PFSK-1 (cell line): ENCODE results near the gene FASTKD2.

Experiments used
- FOXP2 ChIP-seq: optimal IDR thresholded peaks from 2 replicates; pipeline ENCODE3; 2011; ENCODE audit warnings: borderline replicate concordance, control low read depth, inconsistent platforms; ENCODE audit not compliant: insufficient read depth; ENCODE audit errors: extremely low read length, extremely low read depth
- POLR2AphosphoS5 ChIP-seq: IDR thresholded peaks from 2 replicates; pipeline ENCODE4 v1.6.1; 2012; ENCODE audit warnings: low read depth, mild to moderate bottlenecking, control low read depth, low read length, moderate library complexity
- SIN3A ChIP-seq: IDR thresholded peaks from 2 replicates; pipeline ENCODE4 v1.6.1; 2012; ENCODE audit warnings: mild to moderate bottlenecking, low read length, moderate library complexity, borderline replicate concordance; ENCODE audit not compliant: insufficient read depth
- TAF1 ChIP-seq: IDR thresholded peaks from 2 replicates; pipeline ENCODE4 v1.6.1; 2012; ENCODE audit warnings: low read length, control low read depth, borderline replicate concordance; ENCODE audit not compliant: insufficient read depth
- TF ChIP-seq, protein P1 (sequence below), 2 experiments: IDR thresholded peaks; 2 replicates each; pipeline versions ENCODE4 v1.6.1 to v1.8.0; 2011 to 2012; ENCODE audit warnings: low read depth in 2 of 2, low read length in 2 of 2, control low read depth in 1 of 2, inconsistent platforms in 1 of 2, mild to moderate bottlenecking in 1 of 2, moderate library complexity in 1 of 2; ENCODE audit not compliant: insufficient read depth in 1 of 2

FASTKD2 gene

DNA sequence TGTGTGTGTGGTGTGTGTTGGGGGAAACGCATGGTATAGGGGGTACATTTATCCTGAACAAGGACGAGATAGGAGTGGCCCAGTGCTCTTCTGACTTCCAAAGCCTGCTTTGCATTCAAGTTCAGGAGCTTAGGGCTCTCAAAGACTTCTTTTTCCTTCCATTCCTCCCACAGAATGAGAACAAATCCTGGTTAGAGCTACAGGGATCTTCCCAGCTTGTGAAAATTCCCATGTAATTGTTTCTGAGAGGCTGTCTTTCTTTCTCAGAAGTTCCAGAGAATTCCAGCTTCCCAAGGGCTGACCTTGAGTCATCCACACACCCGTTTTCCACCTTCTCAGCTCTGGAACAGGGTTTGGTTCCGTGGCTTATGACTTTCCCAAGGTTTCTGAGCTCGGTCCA, 38.9 kb downstream of the FASTKD2 start:
- TF ChIP-seq POLR2AphosphoS5 (no peak), FOXP2 (no peak), TAF1 (no peak), SIN3A (no peak)
- TF ChIP-seq, protein P1, sequence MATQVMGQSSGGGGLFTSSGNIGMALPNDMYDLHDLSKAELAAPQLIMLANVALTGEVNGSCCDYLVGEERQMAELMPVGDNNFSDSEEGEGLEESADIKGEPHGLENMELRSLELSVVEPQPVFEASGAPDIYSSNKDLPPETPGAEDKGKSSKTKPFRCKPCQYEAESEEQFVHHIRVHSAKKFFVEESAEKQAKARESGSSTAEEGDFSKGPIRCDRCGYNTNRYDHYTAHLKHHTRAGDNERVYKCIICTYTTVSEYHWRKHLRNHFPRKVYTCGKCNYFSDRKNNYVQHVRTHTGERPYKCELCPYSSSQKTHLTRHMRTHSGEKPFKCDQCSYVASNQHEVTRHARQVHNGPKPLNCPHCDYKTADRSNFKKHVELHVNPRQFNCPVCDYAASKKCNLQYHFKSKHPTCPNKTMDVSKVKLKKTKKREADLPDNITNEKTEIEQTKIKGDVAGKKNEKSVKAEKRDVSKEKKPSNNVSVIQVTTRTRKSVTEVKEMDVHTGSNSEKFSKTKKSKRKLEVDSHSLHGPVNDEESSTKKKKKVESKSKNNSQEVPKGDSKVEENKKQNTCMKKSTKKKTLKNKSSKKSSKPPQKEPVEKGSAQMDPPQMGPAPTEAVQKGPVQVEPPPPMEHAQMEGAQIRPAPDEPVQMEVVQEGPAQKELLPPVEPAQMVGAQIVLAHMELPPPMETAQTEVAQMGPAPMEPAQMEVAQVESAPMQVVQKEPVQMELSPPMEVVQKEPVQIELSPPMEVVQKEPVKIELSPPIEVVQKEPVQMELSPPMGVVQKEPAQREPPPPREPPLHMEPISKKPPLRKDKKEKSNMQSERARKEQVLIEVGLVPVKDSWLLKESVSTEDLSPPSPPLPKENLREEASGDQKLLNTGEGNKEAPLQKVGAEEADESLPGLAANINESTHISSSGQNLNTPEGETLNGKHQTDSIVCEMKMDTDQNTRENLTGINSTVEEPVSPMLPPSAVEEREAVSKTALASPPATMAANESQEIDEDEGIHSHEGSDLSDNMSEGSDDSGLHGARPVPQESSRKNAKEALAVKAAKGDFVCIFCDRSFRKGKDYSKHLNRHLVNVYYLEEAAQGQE (IDR thresholded peaks at IDR 0.05; ENCODE audit: insufficient read depth in 1 of 2, low read depth in 2 of 2, low read length in 2 of 2): no peak

DNA sequence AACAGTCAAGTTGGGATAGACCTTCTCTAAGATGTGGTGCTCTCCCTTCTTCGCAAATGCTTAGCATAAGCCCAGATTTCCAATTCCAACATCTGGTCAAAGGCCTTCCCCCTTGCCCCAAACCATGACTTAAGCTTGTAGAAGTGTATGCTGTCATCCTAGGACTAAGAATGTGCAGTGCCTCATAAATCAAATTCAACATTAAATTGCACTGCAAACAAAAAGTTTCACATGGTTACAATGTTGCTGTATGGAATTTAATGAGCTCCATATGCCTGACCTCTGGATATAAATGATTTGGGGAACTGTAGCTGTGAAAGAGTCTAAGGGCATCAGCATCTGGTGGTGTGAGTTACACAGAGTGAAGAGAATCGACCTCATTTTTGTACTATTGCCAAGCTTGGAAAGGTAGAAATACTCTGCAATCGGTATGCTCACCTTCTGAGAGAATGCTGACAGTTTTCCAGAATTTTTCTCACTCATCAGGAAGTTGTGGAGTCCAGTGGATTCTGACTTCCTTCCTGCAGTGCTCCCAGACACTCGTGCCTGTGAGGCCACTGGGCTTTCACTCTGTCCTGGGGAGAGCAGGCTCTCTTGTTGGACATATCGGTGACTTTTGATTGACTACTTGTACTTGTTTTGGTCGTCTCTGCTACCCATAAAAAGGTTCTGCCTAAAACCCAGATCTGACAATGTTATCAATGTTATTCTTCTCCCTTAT, 40.6 kb downstream of the FASTKD2 start:
- TF ChIP-seq POLR2AphosphoS5 (no peak), FOXP2 (no peak), TAF1 (no peak), SIN3A (no peak)
- TF ChIP-seq, protein P1 (IDR thresholded peaks at IDR 0.05; ENCODE audit: insufficient read depth in 1 of 2, low read depth in 2 of 2, low read length in 2 of 2): no peak

DNA sequence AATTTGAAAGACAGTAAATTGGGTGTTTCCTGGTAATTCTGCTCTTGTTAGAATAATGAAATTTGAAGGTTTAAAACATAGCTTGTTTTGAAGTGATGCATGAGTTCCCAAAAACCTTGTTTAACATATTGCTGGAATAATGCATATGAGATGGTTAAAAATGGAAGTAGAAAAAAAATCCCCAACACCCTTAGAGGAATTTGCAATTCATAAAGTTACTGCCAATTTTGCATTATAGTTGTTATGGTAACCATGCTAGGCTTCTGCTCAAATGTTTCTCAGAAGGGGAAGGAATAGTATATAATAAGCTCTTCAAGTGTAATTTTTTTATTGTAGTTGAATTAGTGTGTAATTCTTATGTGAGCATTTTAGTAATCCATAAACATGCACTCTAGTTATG, 49.1 kb downstream of the FASTKD2 start:
- TF ChIP-seq, protein P1 (IDR thresholded peaks at IDR 0.05; ENCODE audit: insufficient read depth in 1 of 2, low read depth in 2 of 2, low read length in 2 of 2): no peak
- TF ChIP-seq FOXP2 (no peak), TAF1 (no peak), POLR2AphosphoS5 (no peak), SIN3A (no peak)

DNA sequence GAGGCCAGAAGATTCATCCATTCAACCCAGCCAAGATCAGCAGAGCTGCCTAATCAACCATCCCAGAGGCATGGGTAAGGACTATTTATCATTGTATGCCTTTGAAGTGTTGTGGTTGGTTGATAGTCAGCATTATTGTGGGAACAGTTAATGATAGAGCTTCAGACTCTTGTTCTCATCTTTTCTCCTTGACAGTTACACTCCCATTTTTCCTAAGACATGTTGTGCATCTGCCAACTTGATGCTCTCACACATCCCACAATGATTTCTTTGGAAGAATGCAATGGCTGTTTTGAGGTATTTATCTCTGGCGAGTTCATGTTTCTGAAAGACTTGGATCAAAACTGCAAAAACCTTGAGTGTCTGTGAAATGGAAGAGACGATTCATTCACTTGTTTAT, 55.4 kb downstream of the FASTKD2 start:
- TF ChIP-seq SIN3A (no peak), POLR2AphosphoS5 (no peak), TAF1 (no peak), FOXP2 (no peak)
- TF ChIP-seq, protein P1 (IDR thresholded peaks at IDR 0.05; ENCODE audit: insufficient read depth in 1 of 2, low read depth in 2 of 2, low read length in 2 of 2): no peak
